K562 (cell line): ENCODE measurements around the gene SLC35A1. TPM values are rescaled to one million over a fixed set of nuclear protein-coding genes. Genes with fewer than 3 reads are reported as not detected.

Experiments used
- ATAC-seq: fragments of 200-7000 bp; cut with Tn5 transposase; 3 replicates; pipeline ENCODE4 v1.9.1; 2020; ENCODE audit warnings: moderate library complexity
- BruUV-seq: library from RNA; stranded (reverse); fragments of 400-500 nt; replicated peaks from 2 replicates; lab custom pipeline; 2021; lab: Mats Ljungman, UMichigan
- CTCF ChIA-PET: fragments of 300-600 bp; formaldehyde crosslinking; extraction: SDS; loops from one replicate; lab custom pipeline; 2021; ENCODE audit warnings: low intra/inter-chr PET ratio; lab: Yijun Ruan, JAX
- POLR2A ChIA-PET: fragments of 300-600, 350-650 bp; sonication (Branson Sonifier 250); formaldehyde crosslinking; extraction: SDS; loops from one replicate; lab custom pipeline; 2021; ENCODE audit warnings: antibody characterized with exemption, inconsistent platforms; lab: Yijun Ruan, JAX
- DNase-seq, 4 experiments: peaks; one replicate each; pipeline versions ENCODE4 v3.0.0 to v3.0.0-alpha.2; 2011 to 2018; ENCODE audit warnings: low spot score in 3 of 4, mixed read lengths in 3 of 4; ENCODE audit errors: extremely low read depth in 1 of 4
- FAIRE-seq: peaks from 2 replicates; lab custom pipeline; 2011; peaks lifted over from hg19 to GRCh38; lab: Jason Lieb, UNC
- H2AFZ ChIP-seq: 2 replicates; pipeline ENCODE4 v1.6.0; 2011; ENCODE audit warnings: low read depth, low read length, control low read depth, inconsistent platforms
- H3K27ac ChIP-seq: fragments of 200-600 bp; 3 replicates; pipeline ENCODE4 v1.8.0; 2011; ENCODE audit warnings: low read depth, mild to moderate bottlenecking, control low read depth, inconsistent platforms, low read length, moderate library complexity, mixed read lengths; ENCODE audit errors: extremely low read depth
- H3K27me3 ChIP-seq, 2 experiments: fragments of 300-600 bp in 1 of 2; 2 replicates in 1 of 2; 3 replicates in 1 of 2; pipeline versions ENCODE4 v1.6.0 to v1.8.0; 2011; ENCODE audit warnings: inconsistent platforms in 2 of 2, low read length in 2 of 2, mild to moderate bottlenecking in 1 of 2, mixed read lengths in 1 of 2, moderate library complexity in 1 of 2; ENCODE audit not compliant: control insufficient read depth in 2 of 2, insufficient read depth in 2 of 2
- H3K36me3 ChIP-seq: fragments of 300-600 bp; 3 replicates; pipeline ENCODE4 v1.8.0; 2011; ENCODE audit warnings: mild to moderate bottlenecking, low read length, inconsistent platforms; ENCODE audit not compliant: control insufficient read depth, insufficient read depth
- H3K4me1 ChIP-seq, 2 experiments: fragments of 200-600 bp in 1 of 2; replicated peaks in 1 of 2; 2 replicates in 1 of 2; 3 replicates in 1 of 2; pipeline versions ENCODE4 v1.5.1 to v1.8.0; 2011; ENCODE audit warnings: inconsistent platforms in 2 of 2, low read length in 2 of 2, mild to moderate bottlenecking in 1 of 2, mixed read lengths in 1 of 2, moderate library complexity in 1 of 2; ENCODE audit not compliant: control insufficient read depth in 2 of 2, insufficient read depth in 2 of 2
- H3K4me2 ChIP-seq: 2 replicates; pipeline ENCODE4 v1.6.1; 2011; ENCODE audit warnings: low read length, control low read depth, inconsistent platforms, mixed read lengths; ENCODE audit not compliant: insufficient read depth
- H3K4me3 ChIP-seq: fragments of 200-600 bp; sonication (generic), shearing (Covaris generic); 2 replicates; pipeline ENCODE4 v1.5.1; 2016; ENCODE audit warnings: control low read depth, inconsistent platforms
- H3K79me2 ChIP-seq: fragments of 200-600 bp; 3 replicates; pipeline ENCODE4 v1.8.0; 2011; ENCODE audit warnings: low read length, inconsistent platforms; ENCODE audit not compliant: control insufficient read depth, insufficient read depth
- H3K9ac ChIP-seq, 2 experiments: 2 replicates each; pipeline versions ENCODE4 v1.6.0 to v1.6.1; 2011; ENCODE audit warnings: low read depth in 2 of 2, low read length in 2 of 2, control low read depth in 1 of 2, inconsistent platforms in 1 of 2, mild to moderate bottlenecking in 1 of 2, mixed read lengths in 1 of 2; ENCODE audit not compliant: insufficient read depth in 1 of 2
- H3K9me1 ChIP-seq: one replicate; pipeline ENCODE4 v1.6.0; 2011; ENCODE audit warnings: inconsistent platforms, mild to moderate bottlenecking, low read length, moderate library complexity; ENCODE audit not compliant: control insufficient read depth, insufficient read depth
- H3K9me3 ChIP-seq: replicated peaks from 2 replicates; pipeline ENCODE4 v1.5.1; 2011; ENCODE audit warnings: low read depth, low read length, inconsistent platforms; ENCODE audit not compliant: control insufficient read depth, insufficient read depth
- H4K20me1 ChIP-seq: replicated peaks from 2 replicates; pipeline ENCODE4 v1.6.1; 2011; ENCODE audit warnings: low read length, inconsistent platforms, mixed read lengths; ENCODE audit not compliant: control insufficient read depth, insufficient read depth
- CREM ChIP-seq: IDR thresholded peaks from 2 replicates; pipeline ENCODE4 v1.6.1; 2014; ENCODE audit warnings: antibody characterized with exemption, low read depth
- HSF4 ChIP-seq: fragments of 250-450 bp; sonication (Bioruptor Pico); IDR thresholded peaks from 2 replicates; pipeline ENCODE4 v2.1.2; 2022; ENCODE audit warnings: mild to moderate bottlenecking, moderate library complexity, borderline replicate concordance
- IRF2 ChIP-seq: sonication (generic); formaldehyde crosslinking; IDR thresholded peaks from 2 replicates; pipeline ENCODE4 v1.8.1; 2022; ENCODE audit warnings: mild to moderate bottlenecking, missing genetic modification reagents
- NR2F6 ChIP-seq: fragments of 450-650 bp; formaldehyde crosslinking; IDR thresholded peaks from 2 replicates; pipeline ENCODE4 v1.4.0; 2020; ENCODE audit warnings: mild to moderate bottlenecking
- RB1 ChIP-seq: fragments of 450-650 bp; IDR thresholded peaks from 2 replicates; pipeline ENCODE4 v1.6.1; 2017; ENCODE audit warnings: low read depth, mild to moderate bottlenecking
- RCOR1 ChIP-seq, 2 experiments: IDR thresholded peaks; 2 replicates each; pipeline ENCODE4 v1.6.1; 2012; ENCODE audit warnings: low read depth in 2 of 2, low read length in 2 of 2, borderline replicate concordance in 1 of 2, improper control_type of control experiment in 1 of 2
- SAFB2 ChIP-seq: fragments of 200-400 bp; formaldehyde crosslinking; IDR thresholded peaks from 2 replicates; pipeline ENCODE4 v1.6.1; 2018; ENCODE audit warnings: borderline replicate concordance, low read length, low read depth, moderate library complexity; ENCODE audit not compliant: severe bottlenecking
- ZNF766 ChIP-seq: fragments of 200-800 bp; sonication (Bioruptor generic); conservative IDR thresholded peaks from 2 replicates; pipeline ENCODE4 v1.6.1; 2016; ENCODE audit warnings: missing genetic modification characterization, missing compliant biosample characterization
- WGBS: fragments of 100-300 bp; shearing (Covaris generic); methylation state at CpG from one replicate; pipeline ENCODE4 v1.1.6; 2016; ENCODE audit warnings: low coverage, mixed read lengths; ENCODE audit not compliant: insufficient coverage; ENCODE audit errors: missing lambda C conversion rate; 5-methylcytosine and 5-hydroxymethylcytosine counted together
- in situ Hi-C: fragments of 300-500 bp; cut with MboI; formaldehyde crosslinking; loops from 4 replicates; pipeline ENCODE4 v1.15.0; 2018; ENCODE audit warnings: inconsistent platforms, mixed read lengths
- intact Hi-C: fragments of 100-400 bp; cut with micrococcal nuclease; formaldehyde crosslinking; loops from 2 replicates; pipeline ENCODE4 v1.14.2; 2022
- polyA plus RNA-seq, 8 experiments: library from polyadenylated mRNA; depleted of rRNA in 4 of 8; stranded (reverse) in 5 of 8; unstranded in 3 of 8; fragments of >200 nt; fragmentation: Nextera tagmentation in 2 of 8; fragmentation: Illumina TruSeq in 1 of 8; extraction: Ambion mirVana in 2 of 8; extraction: Trizol in 1 of 8; gene quantifications; 2 replicates each; pipeline versions ENCODE4 v1.2.1 to v1.2.3, GENCODE V29; 2011 to 2014; ENCODE audit warnings: inconsistent platforms in 1 of 8, missing spikeins in 1 of 8
- total RNA-seq, 7 experiments: library from RNA; depleted of rRNA in 6 of 7; stranded (reverse); fragments of >200 nt in 6 of 7; fragmentation: Illumina TruSeq in 2 of 7; extraction: Trizol in 2 of 7; gene quantifications; 2 replicates each; pipeline versions ENCODE4 v1.2.1 to v1.2.3, GENCODE V29; 2011 to 2021; ENCODE audit warnings: low replicate concordance in 1 of 7
- TF ChIP-seq, protein P1 (sequence below): fragments of 450-650 bp; IDR thresholded peaks from 2 replicates; pipeline ENCODE4 v1.6.1; 2016; ENCODE audit warnings: low read depth

The SLC35A1 gene
- total and polyA plus RNA-seq, 9 of the 15 experiments (the other 6 are each of a cell fraction or from before 2014, with no cell fraction given) = 7.5 to 37.1 (median 14.9) TPM

DNA sequence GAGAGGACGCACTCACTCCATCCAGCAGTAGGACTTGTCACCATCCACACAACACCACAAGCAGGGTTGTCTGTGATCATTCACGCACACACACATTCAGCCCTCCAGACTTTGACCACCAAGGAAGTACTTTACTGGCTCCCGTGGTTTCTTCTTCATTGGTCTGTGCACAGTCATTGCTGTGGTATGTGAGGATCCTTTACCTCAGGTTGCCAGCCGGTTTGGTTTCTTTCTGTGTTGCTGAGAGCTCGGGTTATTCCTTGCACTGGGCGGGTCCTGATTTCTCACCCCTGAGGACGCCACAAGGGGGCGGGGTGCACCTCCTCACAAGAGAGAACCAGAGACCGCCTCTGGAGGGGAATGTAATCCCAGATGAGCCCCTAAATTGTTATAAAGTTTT, 11.2 kb downstream of the SLC35A1 start (continued):
- no peak for TF ChIP-seq SAFB2

GRCh38 chr6:87484491-87484890, 11.7 kb downstream of the SLC35A1 start:
- POLR2A ChIA-PET = no interaction called here
- CTCF ChIA-PET = interaction anchor here (0.6 kb wide), 2 partner anchors 418 to 1386 kb away, joined by 3 to 7 read pairs; no protein-coding TSS in a partner anchor
- Histone ChIP-seq H4K20me1 (no peaks in the 10 kb centered on the region), H3K4me2 (no peak overlapping the region), H3K27ac (no peak overlapping the region), H3K4me1 (no peaks in the 10 kb centered on the region), H3K27me3 (no peaks in the 10 kb centered on the region)
- intact Hi-C loops = loop anchor here (10.0 kb wide), 1 partner anchor 310 kb away; no protein-coding TSS in a partner anchor
- WGBS = 66% methylated on average over 7 of the region's 7 CpGs
- in situ Hi-C loops = no loop called here
- TF ChIP-seq ZNF766 (CRISPR knock-in tag) = no peak
- TF ChIP-seq NR2F6 (CRISPR knock-in tag) = no peak
- no peak for TF ChIP-seq RCOR1 (IDR thresholded peaks at IDR 0.05; ENCODE audit: borderline replicate concordance in 1 of 2, low read depth in 2 of 2, low read length in 2 of 2)
- TF ChIP-seq RB1 = no peak
- no peak for TF ChIP-seq IRF2
- no peak for TF ChIP-seq HSF4
- TF ChIP-seq, protein P1, sequence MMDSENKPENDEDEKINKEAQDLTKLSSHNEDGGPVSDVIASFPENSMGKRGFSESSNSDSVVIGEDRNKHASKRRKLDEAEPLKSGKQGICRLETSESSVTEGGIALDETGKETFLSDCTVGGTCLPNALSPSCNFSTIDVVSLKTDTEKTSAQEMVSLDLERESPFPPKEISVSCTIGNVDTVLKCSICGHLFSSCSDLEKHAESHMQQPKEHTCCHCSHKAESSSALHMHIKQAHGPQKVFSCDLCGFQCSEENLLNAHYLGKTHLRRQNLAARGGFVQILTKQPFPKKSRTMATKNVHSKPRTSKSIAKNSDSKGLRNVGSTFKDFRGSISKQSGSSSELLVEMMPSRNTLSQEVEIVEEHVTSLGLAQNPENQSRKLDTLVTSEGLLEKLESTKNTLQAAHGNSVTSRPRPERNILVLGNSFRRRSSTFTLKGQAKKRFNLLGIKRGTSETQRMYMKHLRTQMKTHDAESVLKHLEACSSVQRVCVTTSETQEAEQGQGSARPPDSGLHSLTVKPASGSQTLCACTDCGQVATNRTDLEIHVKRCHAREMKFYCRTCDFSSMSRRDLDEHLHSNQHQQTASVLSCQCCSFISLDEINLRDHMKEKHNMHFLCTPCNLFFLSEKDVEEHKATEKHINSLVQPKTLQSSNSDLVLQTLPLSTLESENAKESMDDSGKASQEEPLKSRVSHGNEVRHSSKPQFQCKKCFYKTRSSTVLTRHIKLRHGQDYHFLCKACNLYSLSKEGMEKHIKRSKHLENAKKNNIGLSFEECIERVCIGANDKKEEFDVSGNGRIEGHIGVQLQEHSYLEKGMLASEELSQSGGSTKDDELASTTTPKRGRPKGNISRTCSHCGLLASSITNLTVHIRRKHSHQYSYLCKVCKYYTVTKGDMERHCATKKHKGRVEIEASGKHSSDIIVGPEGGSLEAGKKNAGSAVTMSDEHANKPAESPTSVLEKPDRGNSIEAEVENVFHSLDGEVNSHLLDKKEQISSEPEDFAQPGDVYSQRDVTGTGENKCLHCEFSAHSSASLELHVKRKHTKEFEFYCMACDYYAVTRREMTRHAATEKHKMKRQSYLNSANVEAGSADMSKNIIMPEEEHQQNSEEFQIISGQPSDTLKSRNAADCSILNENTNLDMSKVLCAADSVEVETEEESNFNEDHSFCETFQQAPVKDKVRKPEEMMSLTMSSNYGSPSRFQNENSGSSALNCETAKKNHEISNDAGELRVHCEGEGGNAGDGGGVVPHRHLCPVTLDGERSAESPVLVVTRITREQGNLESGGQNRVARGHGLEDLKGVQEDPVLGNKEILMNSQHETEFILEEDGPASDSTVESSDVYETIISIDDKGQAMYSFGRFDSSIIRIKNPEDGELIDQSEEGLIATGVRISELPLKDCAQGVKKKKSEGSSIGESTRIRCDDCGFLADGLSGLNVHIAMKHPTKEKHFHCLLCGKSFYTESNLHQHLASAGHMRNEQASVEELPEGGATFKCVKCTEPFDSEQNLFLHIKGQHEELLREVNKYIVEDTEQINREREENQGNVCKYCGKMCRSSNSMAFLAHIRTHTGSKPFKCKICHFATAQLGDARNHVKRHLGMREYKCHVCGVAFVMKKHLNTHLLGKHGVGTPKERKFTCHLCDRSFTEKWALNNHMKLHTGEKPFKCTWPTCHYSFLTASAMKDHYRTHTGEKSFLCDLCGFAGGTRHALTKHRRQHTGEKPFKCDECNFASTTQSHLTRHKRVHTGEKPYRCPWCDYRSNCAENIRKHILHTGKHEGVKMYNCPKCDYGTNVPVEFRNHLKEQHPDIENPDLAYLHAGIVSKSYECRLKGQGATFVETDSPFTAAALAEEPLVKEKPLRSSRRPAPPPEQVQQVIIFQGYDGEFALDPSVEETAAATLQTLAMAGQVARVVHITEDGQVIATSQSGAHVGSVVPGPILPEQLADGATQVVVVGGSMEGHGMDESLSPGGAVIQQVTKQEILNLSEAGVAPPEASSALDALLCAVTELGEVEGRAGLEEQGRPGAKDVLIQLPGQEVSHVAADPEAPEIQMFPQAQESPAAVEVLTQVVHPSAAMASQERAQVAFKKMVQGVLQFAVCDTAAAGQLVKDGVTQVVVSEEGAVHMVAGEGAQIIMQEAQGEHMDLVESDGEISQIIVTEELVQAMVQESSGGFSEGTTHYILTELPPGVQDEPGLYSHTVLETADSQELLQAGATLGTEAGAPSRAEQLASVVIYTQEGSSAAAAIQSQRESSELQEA = no peak
- no peak for TF ChIP-seq CREM
- TF ChIP-seq, all 486 proteins: peak for 0
- Histone ChIP-seq H3K79me2 (no peaks in the 10 kb centered on the region), H2AFZ (no peak overlapping the region), H3K9me1 (no peaks in the 10 kb centered on the region), H3K9me3 (no peaks in the 10 kb centered on the region), H3K4me3 (no peak overlapping the region), H3K36me3 (no peaks in the 10 kb centered on the region), H3K9ac (no peak overlapping the region)
- no peak for ATAC-seq
- DNase-seq = no peak
- FAIRE-seq = no peak
- no TSS peak for BruUV-seq
